DND-41 (cell line): Measurements from ENCODE around the gene PLA2G4E.

Experiments
- ATAC-seq: fragments of 200-7000 bp; cut with Tn5 transposase; 3 replicates; pipeline ENCODE4 v1.9.1; 2021; ENCODE audit warnings: low read depth; ENCODE audit not compliant: insufficient read depth
- DNase-seq: peaks from one replicate; pipeline ENCODE4 v3.0.0-alpha.2; 2020
- H2AFZ ChIP-seq: 2 replicates; pipeline ENCODE4 v1.6.0; 2012; ENCODE audit warnings: low read depth, low read length
- H3K27ac ChIP-seq: 2 replicates; pipeline ENCODE4 v1.5.1; 2012; ENCODE audit warnings: low read length, inconsistent platforms
- H3K27me3 ChIP-seq: fragments of 200-600 bp; sonication (generic); 2 replicates; pipeline ENCODE4 v1.6.0; 2012; ENCODE audit warnings: low read length, mild to moderate bottlenecking, inconsistent platforms; ENCODE audit not compliant: insufficient read depth, poor library complexity
- H3K36me3 ChIP-seq: 2 replicates; pipeline ENCODE4 v1.5.1; 2012; ENCODE audit warnings: low read length, inconsistent platforms; ENCODE audit not compliant: insufficient read depth
- H3K4me1 ChIP-seq: 2 replicates; pipeline ENCODE4 v1.5.1; 2012; ENCODE audit warnings: mild to moderate bottlenecking, low read length; ENCODE audit not compliant: insufficient read depth
- H3K4me2 ChIP-seq: 2 replicates; pipeline ENCODE4 v1.6.0; 2012; ENCODE audit warnings: mild to moderate bottlenecking, moderate library complexity, low read length, inconsistent platforms; ENCODE audit not compliant: insufficient read depth
- H3K4me3 ChIP-seq, 2 experiments: fragments of 200-600 bp in 1 of 2; shearing (Covaris generic) in 1 of 2; 2 replicates each; pipeline ENCODE4 v1.5.1; 2012 to 2016; ENCODE audit warnings: inconsistent platforms in 2 of 2, low read length in 2 of 2, mild to moderate bottlenecking in 2 of 2, low read depth in 1 of 2, moderate library complexity in 1 of 2
- H3K79me2 ChIP-seq: 2 replicates; pipeline ENCODE4 v1.6.0; 2012; ENCODE audit warnings: low read length, inconsistent platforms; ENCODE audit not compliant: insufficient read depth
- H3K9ac ChIP-seq: 2 replicates; pipeline ENCODE4 v1.6.0; 2012; ENCODE audit warnings: low read depth, mild to moderate bottlenecking, inconsistent platforms, low read length, moderate library complexity
- H3K9me3 ChIP-seq: 2 replicates; pipeline ENCODE4 v1.5.1; 2012; ENCODE audit warnings: low read length, moderate library complexity, mild to moderate bottlenecking, inconsistent platforms; ENCODE audit not compliant: insufficient read depth, severe bottlenecking
- H4K20me1 ChIP-seq: 2 replicates; pipeline ENCODE4 v1.6.0; 2012; ENCODE audit warnings: low read length; ENCODE audit not compliant: insufficient read depth
- CTCF ChIP-seq: IDR thresholded peaks from 2 replicates; pipeline ENCODE4 v1.5.1; 2012; ENCODE audit warnings: borderline replicate concordance, low read length, moderate library complexity, mild to moderate bottlenecking; ENCODE audit not compliant: poor library complexity, severe bottlenecking; ENCODE audit errors: extremely low read depth
- EZH2 ChIP-seq: IDR thresholded peaks from 3 replicates; pipeline ENCODE4 v1.6.1; 2012; ENCODE audit warnings: borderline replicate concordance, low read depth, mild to moderate bottlenecking, moderate library complexity, low read length, inconsistent platforms; ENCODE audit not compliant: severe bottlenecking

Gene PLA2G4E

GRCh38 chr15:42059661-42060476 lies 39.0 kb upstream of the PLA2G4E start:
- H3K27ac ChIP-seq = no peak overlapping the region
- no peak overlapping the region for H2AFZ ChIP-seq
- no peak overlapping the region for H3K9ac ChIP-seq
- peaks cover 18% of the 10 kb centered on the region for H3K27me3 ChIP-seq
- no peaks in the 10 kb centered on the region for H4K20me1 ChIP-seq
- TF ChIP-seq CTCF (peak; percentile 89), EZH2 (no peak)
- ATAC-seq (peak; percentile 64), DNase-seq (peak; percentile 60)
- H3K79me2 ChIP-seq = no peaks in the 10 kb centered on the region
- H3K36me3 ChIP-seq = no peaks in the 10 kb centered on the region
- H3K4me3 ChIP-seq = no peak overlapping the region
- no peaks in the 10 kb centered on the region for H3K4me1 ChIP-seq
- no peaks in the 10 kb centered on the region for H3K9me3 ChIP-seq
- no peak overlapping the region for H3K4me2 ChIP-seq

DNA sequence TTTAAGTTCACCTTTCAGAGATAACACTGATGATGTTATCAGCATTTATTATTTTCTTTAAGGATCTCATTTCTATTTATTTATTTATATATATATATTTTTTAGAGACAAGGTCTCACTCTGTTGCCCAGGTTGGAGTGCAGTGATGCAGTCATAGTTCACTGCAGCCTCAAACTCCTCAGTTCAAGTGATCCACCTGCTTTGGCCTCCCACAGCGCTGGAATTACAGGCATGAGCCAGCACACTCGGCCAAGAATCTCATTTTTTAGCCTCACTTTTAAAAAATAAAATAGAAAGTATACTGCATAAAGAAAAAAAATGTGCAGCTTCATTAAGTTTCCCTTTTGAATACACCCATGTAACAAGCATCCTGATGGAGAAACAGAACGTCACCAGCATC lies 37.9 kb upstream of the PLA2G4E start:
- H3K4me1 ChIP-seq = no peaks in the 10 kb centered on the region
- DNase-seq (no peak), ATAC-seq (no peak)
- no peak overlapping the region for H2AFZ ChIP-seq
- H3K27ac ChIP-seq = no peak overlapping the region
- no peaks in the 10 kb centered on the region for H4K20me1 ChIP-seq
- H3K9me3 ChIP-seq = no peaks in the 10 kb centered on the region
- H3K79me2 ChIP-seq = no peaks in the 10 kb centered on the region
- H3K4me3 ChIP-seq = no peak overlapping the region
- TF ChIP-seq EZH2 (no peak), CTCF (no peak)
- H3K4me2 ChIP-seq = no peak overlapping the region
- no peaks in the 10 kb centered on the region for H3K36me3 ChIP-seq
- H3K27me3 ChIP-seq = peaks cover 18% of the 10 kb centered on the region
- H3K9ac ChIP-seq = no peak overlapping the region

GRCh38 chr15:42057799-42058646 lies 37.2 kb upstream of the PLA2G4E start:
- Histone ChIP-seq H3K79me2 (no peaks in the 10 kb centered on the region), H3K27me3 (peaks cover 18% of the 10 kb centered on the region), H3K4me1 (no peaks in the 10 kb centered on the region), H3K9me3 (no peaks in the 10 kb centered on the region), H2AFZ (no peak overlapping the region), H3K9ac (no peak overlapping the region), H3K27ac (no peak overlapping the region), H3K4me3 (no peak overlapping the region), H3K36me3 (no peaks in the 10 kb centered on the region), H3K4me2 (no peak overlapping the region), H4K20me1 (no peaks in the 10 kb centered on the region)
- TF ChIP-seq EZH2 (no peak), CTCF (no peak)
- DNase-seq (no peak), ATAC-seq (no peak)
